Nephron (organoid): ENCODE measurements around the gene AFF3.

Experiments used
- H3K27ac Mint-ChIP-seq, 3 experiments: 2 replicates each; pipeline ENCODE4 v1.8.0; 2020; ENCODE audit warnings: mixed read lengths in 3 of 3, mild to moderate bottlenecking in 2 of 3, moderate library complexity in 1 of 3
- H3K27me3 Mint-ChIP-seq: 2 replicates; pipeline ENCODE4 v1.8.0; 2021; ENCODE audit warnings: low read depth, mild to moderate bottlenecking, moderate library complexity, mixed read lengths
- H3K36me3 Mint-ChIP-seq: 2 replicates; pipeline ENCODE4 v1.8.0; 2020; ENCODE audit warnings: low read depth, mixed read lengths
- H3K4me1 Mint-ChIP-seq: 2 replicates; pipeline ENCODE4 v1.8.0; 2020; ENCODE audit warnings: mixed read lengths
- H3K4me3 Mint-ChIP-seq, 3 experiments: 2 replicates each; pipeline ENCODE4 v1.8.0; 2020; ENCODE audit warnings: mild to moderate bottlenecking in 3 of 3, mixed read lengths in 3 of 3, moderate library complexity in 2 of 3
- H3K9me3 Mint-ChIP-seq: 2 replicates; pipeline ENCODE4 v1.8.0; 2020; ENCODE audit warnings: mixed read lengths
- TF ChIP-seq, protein P1 (sequence below), 3 experiments: fragments of 200-600 bp; sonication (generic); IDR thresholded peaks; one replicate each; pipeline ENCODE4 v1.5.0; 2021; ENCODE audit warnings: antibody characterized with exemption in 3 of 3; ENCODE audit not compliant: unreplicated experiment in 3 of 3

Gene AFF3

GRCh38 chr2:100178085-100178788 is 35.8 kb upstream of the AFF3 start:
- Mint-ChIP-seq H3K36me3 (no peaks in the 10 kb centered on the region), H3K4me3 (no peak overlapping the region), H3K4me1 (peaks cover 18% of the 10 kb centered on the region), H3K27me3 (peaks cover 3% of the 10 kb centered on the region), H3K9me3 (no peaks in the 10 kb centered on the region), H3K27ac (no peak overlapping the region)
- TF ChIP-seq, protein P1, sequence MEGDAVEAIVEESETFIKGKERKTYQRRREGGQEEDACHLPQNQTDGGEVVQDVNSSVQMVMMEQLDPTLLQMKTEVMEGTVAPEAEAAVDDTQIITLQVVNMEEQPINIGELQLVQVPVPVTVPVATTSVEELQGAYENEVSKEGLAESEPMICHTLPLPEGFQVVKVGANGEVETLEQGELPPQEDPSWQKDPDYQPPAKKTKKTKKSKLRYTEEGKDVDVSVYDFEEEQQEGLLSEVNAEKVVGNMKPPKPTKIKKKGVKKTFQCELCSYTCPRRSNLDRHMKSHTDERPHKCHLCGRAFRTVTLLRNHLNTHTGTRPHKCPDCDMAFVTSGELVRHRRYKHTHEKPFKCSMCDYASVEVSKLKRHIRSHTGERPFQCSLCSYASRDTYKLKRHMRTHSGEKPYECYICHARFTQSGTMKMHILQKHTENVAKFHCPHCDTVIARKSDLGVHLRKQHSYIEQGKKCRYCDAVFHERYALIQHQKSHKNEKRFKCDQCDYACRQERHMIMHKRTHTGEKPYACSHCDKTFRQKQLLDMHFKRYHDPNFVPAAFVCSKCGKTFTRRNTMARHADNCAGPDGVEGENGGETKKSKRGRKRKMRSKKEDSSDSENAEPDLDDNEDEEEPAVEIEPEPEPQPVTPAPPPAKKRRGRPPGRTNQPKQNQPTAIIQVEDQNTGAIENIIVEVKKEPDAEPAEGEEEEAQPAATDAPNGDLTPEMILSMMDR (IDR thresholded peaks at IDR 0.05; ENCODE audit: unreplicated experiment in 3 of 3), result no peak

- Mint-ChIP-seq H3K9me3 (no peaks in the 10 kb centered on the region), H3K27ac (no peak overlapping the region), H3K27me3 (peaks cover 3% of the 10 kb centered on the region), H3K4me3 (no peak overlapping the region), H3K4me1 (peaks cover 5% of the 10 kb centered on the region), H3K36me3 (no peaks in the 10 kb centered on the region)
- TF ChIP-seq, protein P1 (IDR thresholded peaks at IDR 0.05; ENCODE audit: unreplicated experiment in 3 of 3), result no peak
Measured at GRCh38 chr2:100176925-100177324, 34.5 kb upstream of the AFF3 start.

GRCh38 chr2:100174026-100174431 is 31.6 kb upstream of the AFF3 start:
- TF ChIP-seq, protein P1 (IDR thresholded peaks at IDR 0.05; ENCODE audit: unreplicated experiment in 3 of 3), result no peak
- Mint-ChIP-seq H3K9me3 (no peaks in the 10 kb centered on the region), H3K4me3 (no peak overlapping the region), H3K27me3 (no peaks in the 10 kb centered on the region), H3K4me1 (no peaks in the 10 kb centered on the region), H3K36me3 (no peaks in the 10 kb centered on the region), H3K27ac (peak overlapping the region in 2 of 3 experiments; percentile 22 to 28)

DNA sequence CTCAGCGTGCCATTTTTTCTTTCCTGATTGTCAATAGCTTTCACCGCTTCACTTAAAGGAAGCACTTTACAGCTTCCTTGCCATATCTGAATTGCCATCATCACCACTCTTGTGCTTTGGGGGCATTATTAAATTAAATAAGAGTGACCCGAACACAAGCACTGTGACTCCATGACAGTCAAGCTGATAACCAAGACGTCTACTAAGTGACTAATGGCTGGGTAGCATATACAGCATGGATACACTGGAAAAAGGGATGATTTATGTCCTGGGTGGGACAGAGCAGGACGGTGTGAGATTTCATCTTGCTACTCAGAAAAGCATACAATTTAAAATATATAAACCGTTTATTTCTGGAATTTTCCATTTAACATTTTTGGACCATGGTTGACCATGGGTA is 24.3 kb upstream of the AFF3 start:
- TF ChIP-seq, protein P1 (IDR thresholded peaks at IDR 0.05; ENCODE audit: unreplicated experiment in 3 of 3), result no peak
- H3K36me3 Mint-ChIP-seq, result peaks cover 6% of the 10 kb centered on the region
- no peaks in the 10 kb centered on the region for H3K27me3 Mint-ChIP-seq
- no peak overlapping the region for H3K27ac Mint-ChIP-seq
- no peaks in the 10 kb centered on the region for H3K4me1 Mint-ChIP-seq
- peaks cover 18% of the 10 kb centered on the region for H3K9me3 Mint-ChIP-seq
- H3K4me3 Mint-ChIP-seq, result no peak overlapping the region

- peaks cover 2% of the 10 kb centered on the region for H3K27me3 Mint-ChIP-seq
- peaks cover 27% of the 10 kb centered on the region for H3K9me3 Mint-ChIP-seq
- TF ChIP-seq, protein P1 (IDR thresholded peaks at IDR 0.05; ENCODE audit: unreplicated experiment in 3 of 3), result no peak
- H3K36me3 Mint-ChIP-seq, result peaks cover 6% of the 10 kb centered on the region
- no peaks in the 10 kb centered on the region for H3K4me1 Mint-ChIP-seq
- H3K4me3 Mint-ChIP-seq, result no peak overlapping the region
- H3K27ac Mint-ChIP-seq, result no peak overlapping the region
Measured at GRCh38 chr2:100163605-100164004, 21.2 kb upstream of the AFF3 start.
